Activated naive CD4-positive, alpha-beta T cell treated with anti-CD3 and anti-CD28 coated beads, Interleukin-2, amount 10 ng/mL, durations not matched to agents 7 days and 5 days (primary cell): Measurements from ENCODE around the gene PDGFRA.
"Not testable (repeated sequence)": the region's sequence is repeated elsewhere in the genome, so short reads cannot be mapped to it uniquely, and the experiment has no call there.

Source experiments
- CTCF ChIA-PET: fragments of 350-600 bp; sonication (Branson Sonifier 250); formaldehyde crosslinking; loops from one replicate; lab custom pipeline; 2021; ENCODE audit warnings: antibody characterized with exemption; lab: Charles Lee
- DNase-seq: peaks from one replicate; pipeline ENCODE4 v3.0.0-alpha.2; 2020
- H3K27ac Mint-ChIP-seq: one replicate; pipeline ENCODE4 v1.8.0; 2021; ENCODE audit warnings: mild to moderate bottlenecking, moderate library complexity, mixed read lengths
- H3K27me3 Mint-ChIP-seq: one replicate; pipeline ENCODE4 v1.8.0; 2021; ENCODE audit warnings: mild to moderate bottlenecking, mixed read lengths
- H3K36me3 Mint-ChIP-seq: one replicate; pipeline ENCODE4 v1.8.0; 2021; ENCODE audit warnings: mixed read lengths
- H3K4me1 Mint-ChIP-seq: one replicate; pipeline ENCODE4 v1.8.0; 2021; ENCODE audit warnings: mixed read lengths
- H3K4me3 Mint-ChIP-seq: one replicate; pipeline ENCODE4 v1.8.0; 2021; ENCODE audit warnings: mild to moderate bottlenecking, moderate library complexity, mixed read lengths
- H3K9me3 Mint-ChIP-seq: one replicate; pipeline ENCODE4 v1.8.0; 2021; ENCODE audit warnings: mixed read lengths

The PDGFRA gene

GRCh38 chr4:54334769-54335168 is 105.7 kb downstream of the PDGFRA start:
- CTCF ChIA-PET, H3K4me3 Mint-ChIP-seq, H3K9me3 Mint-ChIP-seq, H3K27me3 Mint-ChIP-seq, DNase-seq, H3K4me1 Mint-ChIP-seq, H3K27ac Mint-ChIP-seq, H3K36me3 Mint-ChIP-seq: not testable (repeated sequence)

DNA sequence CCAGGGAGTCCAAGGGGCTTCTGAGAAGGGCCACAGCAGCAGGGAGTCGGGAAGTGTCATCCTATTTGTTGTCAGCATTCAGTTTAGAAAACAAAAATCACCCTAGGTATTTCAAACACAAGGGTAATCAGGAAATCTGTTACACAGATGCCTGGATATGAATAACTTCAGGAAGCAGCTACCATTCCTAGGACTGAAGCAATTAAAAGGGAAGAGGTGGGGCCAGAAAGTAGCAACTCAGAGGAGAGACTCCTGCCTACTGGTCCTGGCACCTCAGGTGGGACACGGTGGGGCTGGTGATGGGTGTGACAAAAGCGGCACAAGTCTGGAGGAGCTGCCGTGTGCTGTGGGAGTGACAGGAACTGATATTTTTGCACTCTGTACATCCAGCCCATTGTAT is 107.9 kb downstream of the PDGFRA start:
- Mint-ChIP-seq H3K27ac (no peak overlapping the region), H3K36me3 (no peaks in the 10 kb centered on the region), H3K4me1 (no peaks in the 10 kb centered on the region), H3K9me3 (no peaks in the 10 kb centered on the region), H3K4me3 (no peak overlapping the region), H3K27me3 (peaks cover 16% of the 10 kb centered on the region)
- no peak for DNase-seq
- CTCF ChIA-PET = no interaction called here

DNA sequence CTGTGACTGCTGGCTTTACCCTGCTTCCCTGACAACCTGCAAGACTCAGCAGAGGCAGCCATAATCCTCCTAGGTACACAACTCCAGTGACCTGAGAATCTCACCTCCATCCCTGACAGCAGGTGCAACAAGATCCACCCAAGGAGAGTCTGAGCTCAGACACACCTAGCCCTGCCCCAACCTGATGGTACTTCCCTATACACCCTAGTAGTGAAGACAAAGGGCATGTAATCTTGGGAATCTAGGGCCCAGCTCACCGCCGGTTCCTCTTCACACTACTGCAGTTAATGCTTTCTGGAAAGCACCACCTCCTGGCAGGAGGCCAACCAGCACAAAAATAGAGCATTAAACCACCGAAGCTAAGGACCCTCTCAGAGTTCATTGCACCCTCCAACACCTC is 113.0 kb downstream of the PDGFRA start:
- DNase-seq, H3K27ac Mint-ChIP-seq, H3K36me3 Mint-ChIP-seq, CTCF ChIA-PET, H3K4me3 Mint-ChIP-seq, H3K9me3 Mint-ChIP-seq, H3K4me1 Mint-ChIP-seq: not testable (repeated sequence)
- peaks cover 23% of the 10 kb centered on the region for H3K27me3 Mint-ChIP-seq
